ENCODE data around the gene MYO18B.

MYO18B gene

DNA sequence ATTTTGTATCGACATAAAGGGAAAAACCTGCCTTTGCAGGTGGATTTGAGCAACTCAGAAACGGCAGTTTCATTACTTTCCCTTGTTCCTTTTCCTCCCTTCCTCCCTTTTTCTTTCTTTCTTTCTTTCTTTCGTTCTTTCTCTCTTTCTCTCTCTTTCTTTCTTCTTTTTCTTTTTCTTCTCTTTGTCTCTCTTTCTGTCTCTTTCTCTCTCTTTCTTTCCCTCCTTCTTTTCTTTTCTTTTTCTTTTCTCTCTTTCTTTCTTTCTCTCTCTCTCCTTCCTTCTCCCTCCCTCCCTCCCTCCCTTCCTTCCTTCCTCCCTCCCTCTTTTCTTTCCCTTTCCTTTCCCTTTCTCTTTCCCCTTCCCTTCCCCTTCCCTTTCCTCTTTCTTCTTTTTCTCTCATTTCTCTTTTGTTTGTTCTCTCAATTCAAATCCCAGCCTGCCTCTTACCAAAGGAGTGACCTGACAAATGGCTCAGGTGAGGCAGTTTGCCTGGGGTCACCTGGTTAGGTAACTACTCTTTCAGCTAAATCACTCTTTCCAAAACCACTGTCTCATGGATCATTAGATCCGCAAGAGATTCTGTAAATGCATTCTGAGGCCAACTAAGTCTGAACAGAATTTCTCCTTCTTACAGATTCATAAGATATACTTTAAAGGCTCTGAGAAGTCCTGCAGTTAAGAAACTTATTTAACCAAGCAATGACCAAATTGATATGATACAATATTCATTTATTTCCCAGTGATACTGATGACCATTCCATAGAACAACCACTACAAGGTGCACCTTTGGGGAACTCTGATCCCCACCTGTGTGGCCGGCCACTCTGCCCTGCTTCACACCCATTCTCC is 75.3 kb downstream of the MYO18B start:
- Histone ChIP-seq H3K36me3 (replicated peaks; ENCODE audit: insufficient read depth, low read length) (no peaks in the 10 kb centered on the region), H4K20me1 (ENCODE audit: insufficient read depth, low read length) (no peaks in the 10 kb centered on the region), H3K9me3 (replicated peaks; ENCODE audit: insufficient read depth, low read length) (no peaks in the 10 kb centered on the region), H3K4me2 (ENCODE audit: low read depth, low read length) (no peak overlapping the region), H3K79me2 (ENCODE audit: low read length) (no peaks in the 10 kb centered on the region), H3K9ac (ENCODE audit: low read length) (no peak overlapping the region), H3K27me3 (replicated peaks; ENCODE audit: insufficient read depth, low read length) (peaks cover 63% of the 10 kb centered on the region), H3K9me2 (replicated peaks; ENCODE audit: insufficient read depth, low read length) (no peaks in the 10 kb centered on the region), H3F3A (ENCODE audit: insufficient read depth, low read length) (no peaks in the 10 kb centered on the region), H3K4me1 (ENCODE audit: low read length) (no peaks in the 10 kb centered on the region), H2AFZ (ENCODE audit: low read length) (no peak overlapping the region), H3K27ac (ENCODE audit: low read length) (no peak overlapping the region), H3K4me3 (ENCODE audit: low read length) (no peak overlapping the region)
- TF ChIP-seq, protein P1, sequence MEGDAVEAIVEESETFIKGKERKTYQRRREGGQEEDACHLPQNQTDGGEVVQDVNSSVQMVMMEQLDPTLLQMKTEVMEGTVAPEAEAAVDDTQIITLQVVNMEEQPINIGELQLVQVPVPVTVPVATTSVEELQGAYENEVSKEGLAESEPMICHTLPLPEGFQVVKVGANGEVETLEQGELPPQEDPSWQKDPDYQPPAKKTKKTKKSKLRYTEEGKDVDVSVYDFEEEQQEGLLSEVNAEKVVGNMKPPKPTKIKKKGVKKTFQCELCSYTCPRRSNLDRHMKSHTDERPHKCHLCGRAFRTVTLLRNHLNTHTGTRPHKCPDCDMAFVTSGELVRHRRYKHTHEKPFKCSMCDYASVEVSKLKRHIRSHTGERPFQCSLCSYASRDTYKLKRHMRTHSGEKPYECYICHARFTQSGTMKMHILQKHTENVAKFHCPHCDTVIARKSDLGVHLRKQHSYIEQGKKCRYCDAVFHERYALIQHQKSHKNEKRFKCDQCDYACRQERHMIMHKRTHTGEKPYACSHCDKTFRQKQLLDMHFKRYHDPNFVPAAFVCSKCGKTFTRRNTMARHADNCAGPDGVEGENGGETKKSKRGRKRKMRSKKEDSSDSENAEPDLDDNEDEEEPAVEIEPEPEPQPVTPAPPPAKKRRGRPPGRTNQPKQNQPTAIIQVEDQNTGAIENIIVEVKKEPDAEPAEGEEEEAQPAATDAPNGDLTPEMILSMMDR (IDR thresholded peaks at IDR 0.05; ENCODE audit: low read length), result no peak
- TF ChIP-seq EZH2 (optimal IDR thresholded peaks at IDR 0.05; ENCODE audit: low read depth, low read length) (no peak), EZH2phosphoT487 (IDR thresholded peaks at IDR 0.05; ENCODE audit: low read length) (no peak)
- DNase-seq, result no peak

- no peak for DNase-seq
- H4K20me1 ChIP-seq (ENCODE audit: insufficient read depth, low read length), result no peaks in the 10 kb centered on the region
- no peaks in the 10 kb centered on the region for H3K4me1 ChIP-seq (ENCODE audit: low read length)
- no peaks in the 10 kb centered on the region for H3K36me3 ChIP-seq (replicated peaks; ENCODE audit: insufficient read depth, low read length)
- no peak for TF ChIP-seq EZH2 (optimal IDR thresholded peaks at IDR 0.05; ENCODE audit: low read depth, low read length)
- TF ChIP-seq, protein P1 (IDR thresholded peaks at IDR 0.05; ENCODE audit: low read length), result no peak
- TF ChIP-seq EZH2phosphoT487 (IDR thresholded peaks at IDR 0.05; ENCODE audit: low read length), result no peak
- no peaks in the 10 kb centered on the region for H3K9me2 ChIP-seq (replicated peaks; ENCODE audit: insufficient read depth, low read length)
- H3K4me2 ChIP-seq (ENCODE audit: low read depth, low read length), result no peak overlapping the region
- no peak overlapping the region for H3K4me3 ChIP-seq (ENCODE audit: low read length)
- no peak overlapping the region for H2AFZ ChIP-seq (ENCODE audit: low read length)
- H3K9me3 ChIP-seq (replicated peaks; ENCODE audit: insufficient read depth, low read length), result no peaks in the 10 kb centered on the region
- H3F3A ChIP-seq (ENCODE audit: insufficient read depth, low read length), result no peaks in the 10 kb centered on the region
- H3K79me2 ChIP-seq (ENCODE audit: low read length), result no peaks in the 10 kb centered on the region
- H3K27me3 ChIP-seq (replicated peaks; ENCODE audit: insufficient read depth, low read length), result peaks cover 66% of the 10 kb centered on the region
- no peak overlapping the region for H3K9ac ChIP-seq (ENCODE audit: low read length)
- no peak overlapping the region for H3K27ac ChIP-seq (ENCODE audit: low read length)
Observed at GRCh38 chr22:25818541-25818940, 76.6 kb downstream of the MYO18B start.

- no peak for TF ChIP-seq EZH2 (optimal IDR thresholded peaks at IDR 0.05; ENCODE audit: low read depth, low read length)
- TF ChIP-seq EZH2phosphoT487 (IDR thresholded peaks at IDR 0.05; ENCODE audit: low read length), result no peak
- TF ChIP-seq, protein P1 (IDR thresholded peaks at IDR 0.05; ENCODE audit: low read length), result no peak
- no peaks in the 10 kb centered on the region for H4K20me1 ChIP-seq (ENCODE audit: insufficient read depth, low read length)
- no peaks in the 10 kb centered on the region for H3K79me2 ChIP-seq (ENCODE audit: low read length)
Observed at GRCh38 chr22:25822344-25822743, 80.4 kb downstream of the MYO18B start.

More at GRCh38 chr22:25822344-25822743, 80.4 kb downstream of the MYO18B start:
- Histone ChIP-seq H3K27me3 (replicated peaks; ENCODE audit: insufficient read depth, low read length) (peaks cover 82% of the 10 kb centered on the region), H3K9me3 (replicated peaks; ENCODE audit: insufficient read depth, low read length) (no peaks in the 10 kb centered on the region), H3K27ac (ENCODE audit: low read length) (no peak overlapping the region), H3K36me3 (replicated peaks; ENCODE audit: insufficient read depth, low read length) (no peaks in the 10 kb centered on the region), H3K4me3 (ENCODE audit: low read length) (no peak overlapping the region), H3K4me1 (ENCODE audit: low read length) (no peaks in the 10 kb centered on the region), H3K9ac (ENCODE audit: low read length) (no peak overlapping the region), H3K9me2 (replicated peaks; ENCODE audit: insufficient read depth, low read length) (no peaks in the 10 kb centered on the region), H3F3A (ENCODE audit: insufficient read depth, low read length) (no peaks in the 10 kb centered on the region), H3K4me2 (ENCODE audit: low read depth, low read length) (no peak overlapping the region), H2AFZ (ENCODE audit: low read length) (no peak overlapping the region)
- no peak for DNase-seq
